ENCODE data around the gene FLRT2.

Gene FLRT2

GRCh38 chr14:85528897-85529631, 880 bp upstream of the FLRT2 start:
- Histone ChIP-seq H3K4me2 (ENCODE audit: low read length) (no peak overlapping the region), H3K27ac (ENCODE audit: low read depth, low read length, poor library complexity, severe bottlenecking) (no peak overlapping the region)

GRCh38 chr14:85530626-85531025, 682 bp downstream of the FLRT2 start:
- no peak overlapping the region for H3K4me3 ChIP-seq (ENCODE audit: low read depth, low read length, poor library complexity, severe bottlenecking)
- no peak overlapping the region for H3K9ac ChIP-seq (ENCODE audit: low read length)
- H3K79me2 ChIP-seq (ENCODE audit: insufficient read depth, low read length) = no peaks in the 10 kb centered on the region
- H3K9me3 ChIP-seq (ENCODE audit: low read length) = no peaks in the 10 kb centered on the region
- TF ChIP-seq EZH2 (IDR thresholded peaks at IDR 0.05; ENCODE audit: borderline replicate concordance, low read length) = no peak
- no peak for TF ChIP-seq CTCF (IDR thresholded peaks at IDR 0.05; ENCODE audit: low read length)
- no peaks in the 10 kb centered on the region for H3K36me3 ChIP-seq (ENCODE audit: insufficient read depth, low read length)
- no peaks in the 10 kb centered on the region for H3F3A ChIP-seq (ENCODE audit: insufficient read depth, low read length)
- no peaks in the 10 kb centered on the region for H3K9me2 ChIP-seq (ENCODE audit: low read depth, low read length)
- no peak overlapping the region for H2AFZ ChIP-seq (ENCODE audit: low read length)
- no peaks in the 10 kb centered on the region for H3K27me3 ChIP-seq (ENCODE audit: insufficient read depth, low read length)
- no peaks in the 10 kb centered on the region for H3K4me1 ChIP-seq (ENCODE audit: insufficient read depth, low read length, severe bottlenecking)
- no peaks in the 10 kb centered on the region for H4K20me1 ChIP-seq (ENCODE audit: insufficient read depth, low read length)
- H3K27ac ChIP-seq (ENCODE audit: low read depth, low read length, poor library complexity, severe bottlenecking) = no peak overlapping the region
- no peak overlapping the region for H3K4me2 ChIP-seq (ENCODE audit: low read length)

More at GRCh38 chr14:85528897-85529631, 880 bp upstream of the FLRT2 start:
- no peaks in the 10 kb centered on the region for H3K36me3 ChIP-seq (ENCODE audit: insufficient read depth, low read length)
- no peaks in the 10 kb centered on the region for H3K9me3 ChIP-seq (ENCODE audit: low read length)
- no peaks in the 10 kb centered on the region for H3K9me2 ChIP-seq (ENCODE audit: low read depth, low read length)
- H3K4me1 ChIP-seq (ENCODE audit: insufficient read depth, low read length, severe bottlenecking) = no peaks in the 10 kb centered on the region
- H4K20me1 ChIP-seq (ENCODE audit: insufficient read depth, low read length) = no peaks in the 10 kb centered on the region
- TF ChIP-seq CTCF (IDR thresholded peaks at IDR 0.05; ENCODE audit: low read length) (no peak), EZH2 (IDR thresholded peaks at IDR 0.05; ENCODE audit: borderline replicate concordance, low read length) (no peak)
- H3K9ac ChIP-seq (ENCODE audit: low read length) = no peak overlapping the region
- no peaks in the 10 kb centered on the region for H3K27me3 ChIP-seq (ENCODE audit: insufficient read depth, low read length)
- no peak overlapping the region for H2AFZ ChIP-seq (ENCODE audit: low read length)
- H3K79me2 ChIP-seq (ENCODE audit: insufficient read depth, low read length) = no peaks in the 10 kb centered on the region
- H3K4me3 ChIP-seq (ENCODE audit: low read depth, low read length, poor library complexity, severe bottlenecking) = no peak overlapping the region
- no peaks in the 10 kb centered on the region for H3F3A ChIP-seq (ENCODE audit: insufficient read depth, low read length)

- Histone ChIP-seq H3K4me3 (ENCODE audit: low read depth, low read length, poor library complexity, severe bottlenecking) (no peak overlapping the region), H3K79me2 (ENCODE audit: insufficient read depth, low read length) (no peaks in the 10 kb centered on the region), H4K20me1 (ENCODE audit: insufficient read depth, low read length) (no peaks in the 10 kb centered on the region), H2AFZ (ENCODE audit: low read length) (no peak overlapping the region), H3K9me2 (ENCODE audit: low read depth, low read length) (no peaks in the 10 kb centered on the region), H3K9ac (ENCODE audit: low read length) (no peak overlapping the region), H3K27ac (ENCODE audit: low read depth, low read length, poor library complexity, severe bottlenecking) (no peak overlapping the region), H3K36me3 (ENCODE audit: insufficient read depth, low read length) (no peaks in the 10 kb centered on the region), H3K9me3 (ENCODE audit: low read length) (no peaks in the 10 kb centered on the region), H3F3A (ENCODE audit: insufficient read depth, low read length) (no peaks in the 10 kb centered on the region), H3K4me1 (ENCODE audit: insufficient read depth, low read length, severe bottlenecking) (no peaks in the 10 kb centered on the region), H3K27me3 (ENCODE audit: insufficient read depth, low read length) (no peaks in the 10 kb centered on the region), H3K4me2 (ENCODE audit: low read length) (no peak overlapping the region)
- TF ChIP-seq CTCF (IDR thresholded peaks at IDR 0.05; ENCODE audit: low read length) (no peak), EZH2 (IDR thresholded peaks at IDR 0.05; ENCODE audit: borderline replicate concordance, low read length) (no peak)
Measured at GRCh38 chr14:85531141-85531586, 1.2 kb downstream of the FLRT2 start.
